NOMO-1 treated with DMSO at 0.1 percent for 48 hours (cell line): ENCODE measurements around the gene MRPL17.
"Not testable (repeated sequence)": the region's sequence is repeated elsewhere in the genome, so short reads cannot be mapped to it uniquely, and the experiment has no call there.

Source experiments
- DNase-seq: peaks from one replicate; lab custom pipeline; 2025; ENCODE audit not compliant: unreplicated experiment; lab: John Stamatoyannopoulos, UW

MRPL17 gene

GRCh38 chr11:6682936-6683861 is at the start of gene MRPL17:
MRPL17 (minus strand) TSS chr11:6683340; CDS start chr11:6683296, 44 bp downstream.
- DNase-seq = peak; percentile 99

- DNase-seq = peak; percentile 8
These were observed 45.0 kb upstream of the MRPL17 start for GRCh38 chr11:6727971-6728760.

- DNase-seq = no peak
These were observed 42.3 kb upstream of the MRPL17 start for GRCh38 chr11:6725386-6725896.

GRCh38 chr11:6724013-6724412 is 40.9 kb upstream of the MRPL17 start:
- no peak for DNase-seq

GRCh38 chr11:6721343-6721742 is 38.2 kb upstream of the MRPL17 start:
- DNase-seq = peak; percentile 1

GRCh38 chr11:6719576-6719975 is 36.4 kb upstream of the MRPL17 start:
- DNase-seq = no peak

- peak; percentile 61 for DNase-seq
These were observed 34.3 kb upstream of the MRPL17 start for GRCh38 chr11:6717426-6717825.

GRCh38 chr11:6711552-6711951 is 28.4 kb upstream of the MRPL17 start:
- peak; percentile 0 for DNase-seq

- DNase-seq = no peak
These were observed 25.7 kb upstream of the MRPL17 start for GRCh38 chr11:6708876-6709275.

- DNase-seq = peak; percentile 50
These were observed 22.9 kb upstream of the MRPL17 start for GRCh38 chr11:6705905-6706535.

GRCh38 chr11:6703247-6704063 is 20.3 kb upstream of the MRPL17 start:
- peak; percentile 89 for DNase-seq

- DNase-seq = not testable (repeated sequence)
These were observed 18.8 kb upstream of the MRPL17 start for GRCh38 chr11:6701955-6702354.

- DNase-seq = no peak
These were observed 12.2 kb upstream of the MRPL17 start for GRCh38 chr11:6695377-6695776.

GRCh38 chr11:6694229-6694535 is 11.0 kb upstream of the MRPL17 start:
- no peak for DNase-seq

- DNase-seq = no peak
These were observed 10.4 kb upstream of the MRPL17 start for GRCh38 chr11:6693342-6694228.

GRCh38 chr11:6692128-6692527 is 9.0 kb upstream of the MRPL17 start:
- no peak for DNase-seq

- not testable (repeated sequence) for DNase-seq
These were observed 7.4 kb upstream of the MRPL17 start for GRCh38 chr11:6690431-6691132.

- no peak for DNase-seq
These were observed 4.7 kb upstream of the MRPL17 start for GRCh38 chr11:6687876-6688275.

GRCh38 chr11:6686006-6686405 is 2.9 kb upstream of the MRPL17 start:
- DNase-seq = no peak
